K562 (cell line): Measurements from ENCODE around the gene DCAF11.

Experiments
- CTCF ChIP-seq, 3 experiments: IDR thresholded peaks in 2 of 3; conservative IDR thresholded peaks in 1 of 3; 2 replicates each; pipeline ENCODE4 v1.5.1; 2011 to 2012; ENCODE audit warnings: low read length in 3 of 3, mild to moderate bottlenecking in 3 of 3, control low read depth in 2 of 3, improper control_type of control experiment in 1 of 3, inconsistent platforms in 1 of 3, low read depth in 1 of 3, mixed read lengths in 1 of 3, moderate library complexity in 1 of 3; ENCODE audit not compliant: insufficient read depth in 2 of 3
- JUN ChIP-seq, 2 experiments: sonication (generic) in 1 of 2; formaldehyde crosslinking in 1 of 2; IDR thresholded peaks; 2 replicates each; pipeline versions ENCODE4 v1.6.1 to v1.8.0; 2012 to 2022; ENCODE audit warnings: borderline replicate concordance in 2 of 2, mild to moderate bottlenecking in 2 of 2, improper control_type of control experiment in 1 of 2, low read depth in 1 of 2, low read length in 1 of 2, missing genetic modification reagents in 1 of 2
- KAT2B ChIP-seq: IDR thresholded peaks from one replicate; pipeline ENCODE4 v1.6.1; 2012; ENCODE audit warnings: low read depth, mild to moderate bottlenecking, control low read depth, inconsistent platforms, low read length, moderate library complexity
- SLC30A9 ChIP-seq: fragments of 250-450 bp; sonication (Bioruptor Pico); IDR thresholded peaks from 2 replicates; pipeline ENCODE4 v1.8.0; 2022; ENCODE audit warnings: mild to moderate bottlenecking, moderate library complexity
- ZNF217 ChIP-seq: sonication (generic); formaldehyde crosslinking; IDR thresholded peaks from 2 replicates; pipeline ENCODE4 v1.8.0; 2022; ENCODE audit warnings: mild to moderate bottlenecking, missing genetic modification reagents
- TF ChIP-seq, protein P1 (sequence below): sonication (generic); formaldehyde crosslinking; IDR thresholded peaks from 2 replicates; pipeline ENCODE4 v1.9.0; 2022; ENCODE audit warnings: mild to moderate bottlenecking, missing genetic modification reagents

DNA sequence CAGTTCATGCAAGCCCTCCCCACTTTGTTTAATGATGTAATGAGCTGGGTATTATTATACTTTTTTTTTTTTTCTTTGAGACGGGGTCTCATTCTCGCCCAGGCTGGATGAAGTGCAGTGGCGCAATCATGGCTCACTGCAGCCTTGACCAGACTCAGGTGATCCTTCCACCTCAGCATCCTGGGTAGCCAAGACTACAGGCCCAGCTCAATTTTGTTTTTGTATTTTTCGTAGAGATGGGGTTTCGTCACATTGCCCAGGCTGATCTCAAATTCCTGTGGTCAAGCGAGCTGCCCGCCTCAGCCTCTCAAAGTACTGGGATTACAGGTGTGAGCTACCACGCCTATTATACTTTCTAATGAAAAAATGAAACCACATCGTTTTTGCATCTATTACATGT lies 4.5 kb upstream of the DCAF11 start:
- TF ChIP-seq ZNF217 (CRISPR knock-in tag) (no peak), CTCF (IDR thresholded peaks at IDR 0.05 in 2 of 3, conservative IDR thresholded peaks at IDR 0.05 in 1 of 3; ENCODE audit: insufficient read depth in 2 of 3, low read depth in 1 of 3, low read length in 3 of 3) (no peak), KAT2B (no peak), SLC30A9 (CRISPR knock-in tag) (no peak), JUN (IDR thresholded peaks at IDR 0.05; ENCODE audit: borderline replicate concordance, low read depth, low read length) (no peak), JUN (CRISPR knock-in tag; IDR thresholded peaks at IDR 0.05; ENCODE audit: borderline replicate concordance) (no peak)
- TF ChIP-seq, protein P1, sequence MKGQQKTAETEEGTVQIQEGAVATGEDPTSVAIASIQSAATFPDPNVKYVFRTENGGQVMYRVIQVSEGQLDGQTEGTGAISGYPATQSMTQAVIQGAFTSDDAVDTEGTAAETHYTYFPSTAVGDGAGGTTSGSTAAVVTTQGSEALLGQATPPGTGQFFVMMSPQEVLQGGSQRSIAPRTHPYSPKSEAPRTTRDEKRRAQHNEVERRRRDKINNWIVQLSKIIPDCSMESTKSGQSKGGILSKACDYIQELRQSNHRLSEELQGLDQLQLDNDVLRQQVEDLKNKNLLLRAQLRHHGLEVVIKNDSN (CRISPR knock-in tag): no peak
